ENCODE results near the gene ABHD2. TPM values are rescaled to one million over a fixed set of nuclear protein-coding genes. Genes with fewer than 3 reads are reported as not detected.

ABHD2 gene
- total RNA-seq, 2 experiments from 2014 or later: 16.1 to 22.8 TPM

DNA sequence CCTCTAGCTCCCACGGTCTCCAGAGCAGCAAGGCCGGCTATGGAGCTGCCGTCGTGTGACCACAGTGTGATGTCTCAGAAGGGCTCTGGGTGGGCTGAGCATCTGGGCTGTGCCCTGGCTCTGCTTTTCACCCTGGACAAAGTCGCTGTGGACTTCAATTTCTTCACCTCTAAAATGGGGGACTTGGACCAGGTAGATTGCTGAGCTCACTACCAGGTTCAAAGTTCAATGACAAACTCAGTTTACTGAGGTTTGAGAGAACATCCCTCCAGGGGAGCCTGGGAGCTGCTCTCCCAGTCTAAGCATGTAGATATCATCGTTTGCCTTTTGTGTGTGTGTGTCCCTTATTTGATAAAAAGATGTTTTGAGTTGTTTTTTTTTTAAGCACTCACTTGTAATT, 108.0 kb downstream of the ABHD2 start:
- no peak for DNase-seq (ENCODE audit: low spot score)
- H4K20me1 ChIP-seq (ENCODE audit: insufficient read depth, low read length): no peaks in the 10 kb centered on the region
- H2AFZ ChIP-seq (ENCODE audit: low read length): no peak overlapping the region
- H3K79me2 ChIP-seq (ENCODE audit: insufficient read depth, low read depth, low read length): no peaks in the 10 kb centered on the region
- no peak overlapping the region for H3K4me3 ChIP-seq (ENCODE audit: low read depth, low read length, poor library complexity, severe bottlenecking)
- no peak overlapping the region for H3K27ac ChIP-seq (ENCODE audit: low read depth, low read length, poor library complexity, severe bottlenecking)
- H3K36me3 ChIP-seq (ENCODE audit: insufficient read depth, low read length): peaks cover 5% of the 10 kb centered on the region; the same call in 1 of the 2 replicates
- POLR2A ChIA-PET: interaction anchor here (0.7 kb wide), 1 partner anchor 565 kb away, joined by 3 read pairs; no protein-coding TSS in a partner anchor
- H3K9me3 ChIP-seq (ENCODE audit: low read length): no peaks in the 10 kb centered on the region
- H3K9me2 ChIP-seq (ENCODE audit: insufficient read depth, low read length): no peaks in the 10 kb centered on the region
- TF ChIP-seq CTCF (conservative IDR thresholded peaks at IDR 0.05; ENCODE audit: low read length) (no peak), EZH2phosphoT487 (IDR thresholded peaks at IDR 0.05; ENCODE audit: borderline replicate concordance, low read depth, low read length) (no peak)
- H3K4me1 ChIP-seq (ENCODE audit: insufficient read depth, low read length, poor library complexity, severe bottlenecking): no peaks in the 10 kb centered on the region
- intact Hi-C loops (cut with micrococcal nuclease; ENCODE audit: unreplicated experiment): no loop called here
- no peak overlapping the region for H3K4me2 ChIP-seq (ENCODE audit: low read length)
- CTCF ChIA-PET (ENCODE audit: unreplicated experiment): no interaction called here
- no TSS peak for BruUV-seq (replicated peaks)

GRCh38 chr15:89196994-89197393, 108.7 kb downstream of the ABHD2 start:
- BruUV-seq (replicated peaks): no TSS peak
- H3K4me3 ChIP-seq (ENCODE audit: low read depth, low read length, poor library complexity, severe bottlenecking): no peak overlapping the region
- H2AFZ ChIP-seq (ENCODE audit: low read length): no peak overlapping the region
- H3K36me3 ChIP-seq (ENCODE audit: insufficient read depth, low read length): peaks cover 5% of the 10 kb centered on the region; the same call in 1 of the 2 replicates
- H4K20me1 ChIP-seq (ENCODE audit: insufficient read depth, low read length): no peaks in the 10 kb centered on the region
- H3K9me3 ChIP-seq (ENCODE audit: low read length): no peaks in the 10 kb centered on the region
- H3K27ac ChIP-seq (ENCODE audit: low read depth, low read length, poor library complexity, severe bottlenecking): no peak overlapping the region
- H3K4me2 ChIP-seq (ENCODE audit: low read length): no peak overlapping the region
- no peaks in the 10 kb centered on the region for H3K4me1 ChIP-seq (ENCODE audit: insufficient read depth, low read length, poor library complexity, severe bottlenecking)
- H3K9me2 ChIP-seq (ENCODE audit: insufficient read depth, low read length): no peaks in the 10 kb centered on the region
- H3K79me2 ChIP-seq (ENCODE audit: insufficient read depth, low read depth, low read length): no peaks in the 10 kb centered on the region
- no peak for DNase-seq (ENCODE audit: low spot score)
- ChIA-PET POLR2A (interaction anchor here (0.7 kb wide), 1 partner anchor 564 kb away, joined by 3 read pairs; no protein-coding TSS in a partner anchor), CTCF (ENCODE audit: unreplicated experiment) (no interaction called here)
- no peak for TF ChIP-seq CTCF (conservative IDR thresholded peaks at IDR 0.05; ENCODE audit: low read length)
- TF ChIP-seq EZH2phosphoT487 (IDR thresholded peaks at IDR 0.05; ENCODE audit: borderline replicate concordance, low read depth, low read length): no peak
- intact Hi-C loops (cut with micrococcal nuclease; ENCODE audit: unreplicated experiment): no loop called here

GRCh38 chr15:89197503-89197971, 109.3 kb downstream of the ABHD2 start:
- Histone ChIP-seq H4K20me1 (ENCODE audit: insufficient read depth, low read length) (no peaks in the 10 kb centered on the region), H3K79me2 (ENCODE audit: insufficient read depth, low read depth, low read length) (no peaks in the 10 kb centered on the region), H3K4me3 (ENCODE audit: low read depth, low read length, poor library complexity, severe bottlenecking) (no peak overlapping the region), H3K27ac (ENCODE audit: low read depth, low read length, poor library complexity, severe bottlenecking) (no peak overlapping the region), H3K36me3 (ENCODE audit: insufficient read depth, low read length) (peaks cover 5% of the 10 kb centered on the region; the same call in 1 of the 2 replicates), H2AFZ (ENCODE audit: low read length) (no peak overlapping the region), H3K9me3 (ENCODE audit: low read length) (no peaks in the 10 kb centered on the region), H3K4me2 (ENCODE audit: low read length) (no peak overlapping the region), H3K9me2 (ENCODE audit: insufficient read depth, low read length) (no peaks in the 10 kb centered on the region), H3K4me1 (ENCODE audit: insufficient read depth, low read length, poor library complexity, severe bottlenecking) (no peaks in the 10 kb centered on the region)
- ChIA-PET POLR2A (no interaction called here), CTCF (ENCODE audit: unreplicated experiment) (no interaction called here)
- intact Hi-C loops (cut with micrococcal nuclease; ENCODE audit: unreplicated experiment): no loop called here
- BruUV-seq (replicated peaks): no TSS peak
- TF ChIP-seq EZH2phosphoT487 (IDR thresholded peaks at IDR 0.05; ENCODE audit: borderline replicate concordance, low read depth, low read length) (no peak), CTCF (conservative IDR thresholded peaks at IDR 0.05; ENCODE audit: low read length) (no peak)
- no peak for DNase-seq (ENCODE audit: low spot score)

Data from OCI-LY7 (cell line).